SK-N-SH (cell line): ENCODE results near the gene F2. TPM values are rescaled to one million over a fixed set of nuclear protein-coding genes. Genes with fewer than 3 reads are reported as not detected.

ENCODE experiments used
- CTCF ChIA-PET: fragments of 300-600, 350-600 bp; formaldehyde crosslinking; extraction: SDS; loops from one replicate; lab custom pipeline; 2021; lab: Yijun Ruan, JAX
- POLR2A ChIA-PET: fragments of 350-600 bp; sonication (Branson Sonifier 250); formaldehyde crosslinking; extraction: SDS; loops from one replicate; lab custom pipeline; 2020; ENCODE audit warnings: antibody characterized with exemption, inconsistent platforms; lab: Yijun Ruan, JAX
- DNase-seq: peaks from one replicate; pipeline ENCODE4 v3.0.0; 2012
- H2AFZ ChIP-seq: fragments of 200-600 bp; sonication (generic); 2 replicates; pipeline ENCODE4 v1.8.1; 2016; ENCODE audit warnings: antibody characterized with exemption, mild to moderate bottlenecking, low read depth
- H3F3A ChIP-seq: fragments of 200-600 bp; sonication (generic); replicated peaks from 2 replicates; pipeline ENCODE3; 2016; ENCODE audit warnings: antibody characterized with exemption, mild to moderate bottlenecking; ENCODE audit not compliant: insufficient read depth
- H3K27ac ChIP-seq, 2 experiments: fragments of 200-500 bp in 1 of 2; fragments of 200-600 bp in 1 of 2; sonication (Bioruptor generic) in 1 of 2; sonication (generic), shearing (Covaris generic) in 1 of 2; 2 replicates each; pipeline versions ENCODE4 v1.5.1 to v1.6.1; 2014 to 2016; ENCODE audit warnings: low read depth in 2 of 2, inconsistent platforms in 1 of 2, low read length in 1 of 2, mild to moderate bottlenecking in 1 of 2, mixed read lengths in 1 of 2
- H3K27me3 ChIP-seq: fragments of 200-600 bp; sonication (generic), shearing (Covaris generic); 2 replicates; pipeline ENCODE4 v1.6.1; 2016; ENCODE audit warnings: mixed run types; ENCODE audit not compliant: insufficient read depth
- H3K36me3 ChIP-seq, 2 experiments: fragments of 200-500 bp in 1 of 2; fragments of 200-600 bp in 1 of 2; sonication (Bioruptor generic) in 1 of 2; sonication (generic) in 1 of 2; replicated peaks in 1 of 2; 2 replicates each; pipeline versions ENCODE3 to v1.5.1; 2014 to 2016; ENCODE audit warnings: low read length in 1 of 2, mild to moderate bottlenecking in 1 of 2; ENCODE audit not compliant: insufficient read depth in 2 of 2, control insufficient read depth in 1 of 2
- H3K4me1 ChIP-seq, 2 experiments: fragments of 200-500 bp in 1 of 2; fragments of 200-600 bp in 1 of 2; sonication (Bioruptor generic) in 1 of 2; sonication (generic), shearing (Covaris generic) in 1 of 2; 2 replicates each; pipeline versions ENCODE4 v1.5.1 to v1.6.1; 2014 to 2016; ENCODE audit warnings: low read depth in 1 of 2, low read length in 1 of 2, mixed run types in 1 of 2; ENCODE audit not compliant: insufficient read depth in 2 of 2, control insufficient read depth in 1 of 2
- H3K4me2 ChIP-seq: fragments of 200-600 bp; sonication (generic), shearing (Covaris generic); 2 replicates; pipeline ENCODE4 v1.6.1; 2017; ENCODE audit warnings: mixed run types
- H3K4me3 ChIP-seq, 2 experiments: fragments of 200-500 bp in 1 of 2; fragments of 200-600 bp in 1 of 2; sonication (Bioruptor generic) in 1 of 2; sonication (generic), shearing (Covaris generic) in 1 of 2; 2 replicates each; pipeline versions ENCODE4 v1.5.1 to v1.8.1; 2014 to 2016; ENCODE audit warnings: low read depth in 2 of 2, inconsistent platforms in 1 of 2, low read length in 1 of 2, mild to moderate bottlenecking in 1 of 2, mixed read lengths in 1 of 2, moderate library complexity in 1 of 2
- H3K79me2 ChIP-seq: fragments of 200-600 bp; sonication (generic); 2 replicates; pipeline ENCODE4 v1.8.1; 2017; ENCODE audit warnings: mild to moderate bottlenecking; ENCODE audit not compliant: insufficient read depth
- H3K9ac ChIP-seq: fragments of 200-600 bp; sonication (generic); 2 replicates; pipeline ENCODE4 v1.6.1; 2017; ENCODE audit warnings: mixed run types
- H3K9me2 ChIP-seq: fragments of 200-600 bp; sonication (generic); 2 replicates; pipeline ENCODE4 v1.6.1; 2017; ENCODE audit warnings: mixed run types
- H3K9me3 ChIP-seq: fragments of 200-600 bp; sonication (generic); 2 replicates; pipeline ENCODE4 v1.6.1; 2017; ENCODE audit warnings: mixed run types, mild to moderate bottlenecking, moderate library complexity
- H4K20me1 ChIP-seq: fragments of 200-600 bp; sonication (generic); 2 replicates; pipeline ENCODE4 v1.6.1; 2017; ENCODE audit warnings: mild to moderate bottlenecking, mixed run types; ENCODE audit not compliant: insufficient read depth
- ELF1 ChIP-seq: IDR thresholded peaks from 2 replicates; pipeline ENCODE4 v1.4.0; 2012
- EZH2phosphoT487 ChIP-seq: fragments of 200-600 bp; sonication (generic); IDR thresholded peaks from 2 replicates; pipeline ENCODE4 v1.6.1; 2017; ENCODE audit warnings: low read depth, mixed run types, mild to moderate bottlenecking, antibody characterized with exemption, moderate library complexity, borderline replicate concordance
- FOXM1 ChIP-seq: IDR thresholded peaks from 2 replicates; pipeline ENCODE4 v1.4.0; 2012; ENCODE audit warnings: low read depth, mild to moderate bottlenecking
- GABPA ChIP-seq: IDR thresholded peaks from 2 replicates; pipeline ENCODE4 v1.4.0; 2012; ENCODE audit warnings: low read depth, mild to moderate bottlenecking
- GATA2 ChIP-seq: sonication (generic); formaldehyde crosslinking; IDR thresholded peaks from 2 replicates; pipeline ENCODE4 v1.5.0; 2020; ENCODE audit warnings: mild to moderate bottlenecking, missing genetic modification reagents
- JUND ChIP-seq: IDR thresholded peaks from 2 replicates; pipeline ENCODE4 v1.4.0; 2012
- MEF2A ChIP-seq: IDR thresholded peaks from 2 replicates; pipeline ENCODE4 v1.4.0; 2012; ENCODE audit warnings: low read depth, borderline replicate concordance
- NFIC ChIP-seq: IDR thresholded peaks from 2 replicates; pipeline ENCODE4 v1.4.0; 2012; ENCODE audit warnings: borderline replicate concordance
- NRF1 ChIP-seq: IDR thresholded peaks from 2 replicates; pipeline ENCODE4 v1.6.1; 2012; ENCODE audit warnings: low read depth, mild to moderate bottlenecking, low read length
- POLR2AphosphoS5 ChIP-seq: IDR thresholded peaks from 2 replicates; pipeline ENCODE4 v1.6.1; 2012; ENCODE audit warnings: low read depth, low read length
- RXRA ChIP-seq: IDR thresholded peaks from 2 replicates; pipeline ENCODE4 v1.4.0; 2012; ENCODE audit warnings: low read depth, mild to moderate bottlenecking, borderline replicate concordance
- SIN3A ChIP-seq: IDR thresholded peaks from 2 replicates; pipeline ENCODE4 v1.6.1; 2012; ENCODE audit warnings: low read depth, mild to moderate bottlenecking, low read length, moderate library complexity, borderline replicate concordance
- SMC3 ChIP-seq: IDR thresholded peaks from 2 replicates; pipeline ENCODE4 v1.6.1; 2012; ENCODE audit warnings: low read depth, low read length, improper control_type of control experiment
- TAF1 ChIP-seq: IDR thresholded peaks from 2 replicates; pipeline ENCODE4 v1.6.1; 2012; ENCODE audit warnings: low read depth, mild to moderate bottlenecking, low read length, moderate library complexity, borderline replicate concordance
- TCF12 ChIP-seq: IDR thresholded peaks from 2 replicates; pipeline ENCODE4 v1.4.0; 2012
- TEAD4 ChIP-seq: IDR thresholded peaks from 2 replicates; pipeline ENCODE4 v1.4.0; 2012; ENCODE audit warnings: mild to moderate bottlenecking, borderline replicate concordance; ENCODE audit not compliant: insufficient read depth
- YY1 ChIP-seq: IDR thresholded peaks from 2 replicates; pipeline ENCODE4 v1.4.0; 2012; ENCODE audit warnings: low read depth, mild to moderate bottlenecking
- WGBS: methylation state at CpG from one replicate; pipeline ENCODE4 v1.1.6; 2017; ENCODE audit warnings: low lambda C conversion rate; 5-methylcytosine and 5-hydroxymethylcytosine counted together
- polyA plus RNA-seq, 3 experiments: library from polyadenylated mRNA; depleted of rRNA; stranded (reverse); fragments of >200 nt; gene quantifications; 2 replicates each; pipeline ENCODE4 v1.2.3, GENCODE V29; 2012
- TF ChIP-seq, protein P1 (sequence below): fragments of 150-350 bp; IDR thresholded peaks from 2 replicates; pipeline ENCODE4 v1.6.1; 2017; ENCODE audit warnings: antibody characterized with exemption, low read length, low read depth, borderline replicate concordance
- TF ChIP-seq, protein P2 (sequence below): IDR thresholded peaks from 2 replicates; pipeline ENCODE4 v1.4.0; 2012; ENCODE audit warnings: low read depth, borderline replicate concordance
- TF ChIP-seq, protein P3 (sequence below): IDR thresholded peaks from 2 replicates; pipeline ENCODE4 v1.6.1; 2012; ENCODE audit warnings: mild to moderate bottlenecking, low read depth, low read length, moderate library complexity
- TF ChIP-seq, protein P4 (sequence below): IDR thresholded peaks from 2 replicates; pipeline ENCODE4 v1.4.0; 2012; ENCODE audit warnings: low read depth, borderline replicate concordance

F2 gene
- polyA plus RNA-seq, 1 of the 3 experiments (the other 2 are of a cell fraction): 0.07 TPM

DNA sequence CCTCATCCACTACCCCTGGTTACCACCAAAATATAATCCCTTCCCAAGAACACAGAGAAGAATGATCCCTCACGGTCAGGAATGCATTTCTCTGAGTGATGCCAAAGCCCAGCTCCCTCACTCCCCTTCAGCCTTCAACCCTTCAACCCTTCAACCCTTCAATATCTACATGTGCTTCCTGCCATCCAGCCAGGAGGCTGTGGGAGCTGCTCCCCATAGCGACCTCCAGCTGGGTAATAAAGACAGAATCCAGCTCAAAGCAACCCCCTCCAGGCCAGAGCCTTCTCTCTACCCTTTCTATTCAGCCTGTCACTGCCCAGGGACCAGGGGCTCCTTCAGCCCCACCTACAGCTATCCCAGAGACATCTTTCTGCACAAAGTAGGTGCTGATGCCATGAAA lies 21.3 kb upstream of the F2 start:
- Histone ChIP-seq H3F3A (peaks cover 7% of the 10 kb centered on the region), H3K36me3 (peaks cover 33 to 34% of the 10 kb centered on the region in 2 experiments), H3K79me2 (peaks cover 62% of the 10 kb centered on the region), H3K4me3 (peak overlapping the region in 1 of 2 experiments; percentile 2; a peak in 1 of 4 replicates), H3K4me2 (peak overlapping the region; percentile 52), H3K9me3 (no peaks in the 10 kb centered on the region), H3K4me1 (peaks cover 21 to 33% of the 10 kb centered on the region in 2 experiments; a peak in 3 of 4 replicates), H3K9me2 (no peaks in the 10 kb centered on the region), H3K27ac (peak overlapping the region in 1 of 2 experiments; percentile 92; a peak in 2 of 4 replicates), H3K27me3 (no peaks in the 10 kb centered on the region), H4K20me1 (peaks cover 5% of the 10 kb centered on the region; the same call in 1 of the 2 replicates), H2AFZ (no peak overlapping the region), H3K9ac (peak overlapping the region; percentile 28; the same call in 1 of the 2 replicates)
- 57% methylated on average over 2 of the region's 2 CpGs for WGBS
- TF ChIP-seq, protein P1, sequence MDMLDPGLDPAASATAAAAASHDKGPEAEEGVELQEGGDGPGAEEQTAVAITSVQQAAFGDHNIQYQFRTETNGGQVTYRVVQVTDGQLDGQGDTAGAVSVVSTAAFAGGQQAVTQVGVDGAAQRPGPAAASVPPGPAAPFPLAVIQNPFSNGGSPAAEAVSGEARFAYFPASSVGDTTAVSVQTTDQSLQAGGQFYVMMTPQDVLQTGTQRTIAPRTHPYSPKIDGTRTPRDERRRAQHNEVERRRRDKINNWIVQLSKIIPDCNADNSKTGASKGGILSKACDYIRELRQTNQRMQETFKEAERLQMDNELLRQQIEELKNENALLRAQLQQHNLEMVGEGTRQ: no peak
- TF ChIP-seq FOXM1 (no peak), POLR2AphosphoS5 (no peak), TAF1 (no peak), SIN3A (no peak), RXRA (no peak), NRF1 (no peak), EZH2phosphoT487 (no peak), MEF2A (no peak), TCF12 (no peak)
- TF ChIP-seq, protein P2, sequence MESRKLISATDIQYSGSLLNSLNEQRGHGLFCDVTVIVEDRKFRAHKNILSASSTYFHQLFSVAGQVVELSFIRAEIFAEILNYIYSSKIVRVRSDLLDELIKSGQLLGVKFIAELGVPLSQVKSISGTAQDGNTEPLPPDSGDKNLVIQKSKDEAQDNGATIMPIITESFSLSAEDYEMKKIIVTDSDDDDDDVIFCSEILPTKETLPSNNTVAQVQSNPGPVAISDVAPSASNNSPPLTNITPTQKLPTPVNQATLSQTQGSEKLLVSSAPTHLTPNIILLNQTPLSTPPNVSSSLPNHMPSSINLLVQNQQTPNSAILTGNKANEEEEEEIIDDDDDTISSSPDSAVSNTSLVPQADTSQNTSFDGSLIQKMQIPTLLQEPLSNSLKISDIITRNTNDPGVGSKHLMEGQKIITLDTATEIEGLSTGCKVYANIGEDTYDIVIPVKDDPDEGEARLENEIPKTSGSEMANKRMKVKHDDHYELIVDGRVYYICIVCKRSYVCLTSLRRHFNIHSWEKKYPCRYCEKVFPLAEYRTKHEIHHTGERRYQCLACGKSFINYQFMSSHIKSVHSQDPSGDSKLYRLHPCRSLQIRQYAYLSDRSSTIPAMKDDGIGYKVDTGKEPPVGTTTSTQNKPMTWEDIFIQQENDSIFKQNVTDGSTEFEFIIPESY: no peak
- no peak for DNase-seq
- ChIA-PET CTCF (interaction anchor here (1.3 kb wide), 1 partner anchor 79 kb away, joined by 7 read pairs; no protein-coding TSS in a partner anchor), POLR2A (no interaction called here)

DNA sequence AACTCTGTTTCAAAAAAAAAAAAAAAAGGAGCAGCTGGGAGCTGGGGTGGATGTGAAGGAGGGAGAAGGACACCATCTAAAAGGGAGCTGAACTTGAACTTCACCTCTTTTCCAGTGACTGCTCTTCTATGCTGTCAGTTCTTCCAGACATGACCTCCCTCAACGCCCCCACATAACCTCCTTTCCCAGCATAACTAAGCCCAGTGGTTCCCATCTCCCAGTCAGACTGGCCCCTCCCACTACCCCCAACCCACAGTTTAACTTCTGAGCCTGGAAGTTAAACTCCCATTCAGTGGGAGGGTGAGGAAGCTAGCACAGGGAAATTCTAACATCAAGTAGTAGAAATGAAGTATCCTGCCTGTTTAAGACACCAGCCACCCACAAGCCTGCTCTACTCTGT lies 20.4 kb upstream of the F2 start:
- no peaks in the 10 kb centered on the region for H3K27me3 ChIP-seq
- no peak overlapping the region for H3K4me3 ChIP-seq
- peaks cover 70% of the 10 kb centered on the region for H3K79me2 ChIP-seq
- no peak overlapping the region for H2AFZ ChIP-seq
- CTCF ChIA-PET: interaction anchor here (0.6 to 1.3 kb wide), 2 partner anchors 80 to 147 kb away, joined by 3 to 7 read pairs; no protein-coding TSS in a partner anchor
- no peaks in the 10 kb centered on the region for H3K9me3 ChIP-seq
- POLR2A ChIA-PET: no interaction called here
- DNase-seq: no peak
- peaks cover 39 to 42% of the 10 kb centered on the region in 2 experiments for H3K36me3 ChIP-seq
- peaks cover 7% of the 10 kb centered on the region for H3F3A ChIP-seq
- peak overlapping the region in 1 of 2 experiments; percentile 36; a peak in 2 of 4 replicates for H3K27ac ChIP-seq
- peak overlapping the region; percentile 97 for H3K4me2 ChIP-seq
- peaks cover 21 to 33% of the 10 kb centered on the region in 2 experiments; a peak in 3 of 4 replicates for H3K4me1 ChIP-seq
- H3K9ac ChIP-seq: 0 out of 2 replicates have a peak overlapping the region, but pooled peaks have one; percentile 7
- no peaks in the 10 kb centered on the region for H3K9me2 ChIP-seq
- WGBS: 76% methylated on average over 1 of the region's 1 CpG
- peaks cover 5% of the 10 kb centered on the region; the same call in 1 of the 2 replicates for H4K20me1 ChIP-seq
- TF ChIP-seq NFIC (no peak), YY1 (no peak), JUND (no peak), RXRA (no peak), GABPA (no peak), SMC3 (no peak), ELF1 (no peak), TEAD4 (no peak), GATA2 (CRISPR knock-in tag) (no peak)
- TF ChIP-seq, protein P3, sequence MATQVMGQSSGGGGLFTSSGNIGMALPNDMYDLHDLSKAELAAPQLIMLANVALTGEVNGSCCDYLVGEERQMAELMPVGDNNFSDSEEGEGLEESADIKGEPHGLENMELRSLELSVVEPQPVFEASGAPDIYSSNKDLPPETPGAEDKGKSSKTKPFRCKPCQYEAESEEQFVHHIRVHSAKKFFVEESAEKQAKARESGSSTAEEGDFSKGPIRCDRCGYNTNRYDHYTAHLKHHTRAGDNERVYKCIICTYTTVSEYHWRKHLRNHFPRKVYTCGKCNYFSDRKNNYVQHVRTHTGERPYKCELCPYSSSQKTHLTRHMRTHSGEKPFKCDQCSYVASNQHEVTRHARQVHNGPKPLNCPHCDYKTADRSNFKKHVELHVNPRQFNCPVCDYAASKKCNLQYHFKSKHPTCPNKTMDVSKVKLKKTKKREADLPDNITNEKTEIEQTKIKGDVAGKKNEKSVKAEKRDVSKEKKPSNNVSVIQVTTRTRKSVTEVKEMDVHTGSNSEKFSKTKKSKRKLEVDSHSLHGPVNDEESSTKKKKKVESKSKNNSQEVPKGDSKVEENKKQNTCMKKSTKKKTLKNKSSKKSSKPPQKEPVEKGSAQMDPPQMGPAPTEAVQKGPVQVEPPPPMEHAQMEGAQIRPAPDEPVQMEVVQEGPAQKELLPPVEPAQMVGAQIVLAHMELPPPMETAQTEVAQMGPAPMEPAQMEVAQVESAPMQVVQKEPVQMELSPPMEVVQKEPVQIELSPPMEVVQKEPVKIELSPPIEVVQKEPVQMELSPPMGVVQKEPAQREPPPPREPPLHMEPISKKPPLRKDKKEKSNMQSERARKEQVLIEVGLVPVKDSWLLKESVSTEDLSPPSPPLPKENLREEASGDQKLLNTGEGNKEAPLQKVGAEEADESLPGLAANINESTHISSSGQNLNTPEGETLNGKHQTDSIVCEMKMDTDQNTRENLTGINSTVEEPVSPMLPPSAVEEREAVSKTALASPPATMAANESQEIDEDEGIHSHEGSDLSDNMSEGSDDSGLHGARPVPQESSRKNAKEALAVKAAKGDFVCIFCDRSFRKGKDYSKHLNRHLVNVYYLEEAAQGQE: no peak
- TF ChIP-seq, protein P4, sequence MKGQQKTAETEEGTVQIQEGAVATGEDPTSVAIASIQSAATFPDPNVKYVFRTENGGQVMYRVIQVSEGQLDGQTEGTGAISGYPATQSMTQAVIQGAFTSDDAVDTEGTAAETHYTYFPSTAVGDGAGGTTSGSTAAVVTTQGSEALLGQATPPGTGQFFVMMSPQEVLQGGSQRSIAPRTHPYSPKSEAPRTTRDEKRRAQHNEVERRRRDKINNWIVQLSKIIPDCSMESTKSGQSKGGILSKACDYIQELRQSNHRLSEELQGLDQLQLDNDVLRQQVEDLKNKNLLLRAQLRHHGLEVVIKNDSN: no peak
